Liver (tissue), 3 donors: ENCODE results near the gene RNASE4.

Experiments used
- RXRA ChIP-seq, 2 donors: IDR thresholded peaks; 2 replicates each; pipeline ENCODE4 v1.6.1; 2017 to 2018; ENCODE audit warnings: antibody characterized with exemption in 2 of 2, mild to moderate bottlenecking in 1 of 2
- SP1 ChIP-seq: IDR thresholded peaks from 2 replicates; pipeline ENCODE4 v1.6.1; 2018; ENCODE audit warnings: antibody characterized with exemption, mild to moderate bottlenecking
- TAF1 ChIP-seq: conservative IDR thresholded peaks from 2 replicates; pipeline ENCODE4 v1.6.1; 2016; ENCODE audit warnings: antibody characterized with exemption, mild to moderate bottlenecking
- YY1 ChIP-seq: IDR thresholded peaks from 2 replicates; pipeline ENCODE4 v1.6.1; 2016; ENCODE audit warnings: antibody characterized with exemption, mild to moderate bottlenecking
- ZBTB33 ChIP-seq: IDR thresholded peaks from 2 replicates; pipeline ENCODE4 v1.6.1; 2016; ENCODE audit warnings: antibody characterized with exemption
- TF ChIP-seq, protein P1 (sequence below): fragments of 150-350 bp; IDR thresholded peaks from 2 replicates; pipeline ENCODE4 v1.5.1; 2017; ENCODE audit warnings: improper control_type of control experiment, low read depth, low read length; ENCODE audit not compliant: missing input control
- TF ChIP-seq, protein P2 (sequence below): IDR thresholded peaks from 2 replicates; pipeline ENCODE4 v1.6.1; 2016; ENCODE audit warnings: antibody characterized with exemption, mild to moderate bottlenecking
- TF ChIP-seq, protein P3 (sequence below): IDR thresholded peaks from 2 replicates; pipeline ENCODE4 v1.6.1; 2016; ENCODE audit warnings: antibody characterized with exemption
- donor health status: healthy.
- donor health status: healthy.

GRCh38 chr14:20680843-20681347 lies 3.5 kb upstream of the RNASE4 start:
- TF ChIP-seq, protein P1, sequence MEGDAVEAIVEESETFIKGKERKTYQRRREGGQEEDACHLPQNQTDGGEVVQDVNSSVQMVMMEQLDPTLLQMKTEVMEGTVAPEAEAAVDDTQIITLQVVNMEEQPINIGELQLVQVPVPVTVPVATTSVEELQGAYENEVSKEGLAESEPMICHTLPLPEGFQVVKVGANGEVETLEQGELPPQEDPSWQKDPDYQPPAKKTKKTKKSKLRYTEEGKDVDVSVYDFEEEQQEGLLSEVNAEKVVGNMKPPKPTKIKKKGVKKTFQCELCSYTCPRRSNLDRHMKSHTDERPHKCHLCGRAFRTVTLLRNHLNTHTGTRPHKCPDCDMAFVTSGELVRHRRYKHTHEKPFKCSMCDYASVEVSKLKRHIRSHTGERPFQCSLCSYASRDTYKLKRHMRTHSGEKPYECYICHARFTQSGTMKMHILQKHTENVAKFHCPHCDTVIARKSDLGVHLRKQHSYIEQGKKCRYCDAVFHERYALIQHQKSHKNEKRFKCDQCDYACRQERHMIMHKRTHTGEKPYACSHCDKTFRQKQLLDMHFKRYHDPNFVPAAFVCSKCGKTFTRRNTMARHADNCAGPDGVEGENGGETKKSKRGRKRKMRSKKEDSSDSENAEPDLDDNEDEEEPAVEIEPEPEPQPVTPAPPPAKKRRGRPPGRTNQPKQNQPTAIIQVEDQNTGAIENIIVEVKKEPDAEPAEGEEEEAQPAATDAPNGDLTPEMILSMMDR: no peak
- TF ChIP-seq TAF1 (no peak), ZBTB33 (no peak), YY1 (no peak), SP1 (no peak), RXRA (IDR thresholded peaks at IDR 0.05) (no peak)
- TF ChIP-seq, protein P2, sequence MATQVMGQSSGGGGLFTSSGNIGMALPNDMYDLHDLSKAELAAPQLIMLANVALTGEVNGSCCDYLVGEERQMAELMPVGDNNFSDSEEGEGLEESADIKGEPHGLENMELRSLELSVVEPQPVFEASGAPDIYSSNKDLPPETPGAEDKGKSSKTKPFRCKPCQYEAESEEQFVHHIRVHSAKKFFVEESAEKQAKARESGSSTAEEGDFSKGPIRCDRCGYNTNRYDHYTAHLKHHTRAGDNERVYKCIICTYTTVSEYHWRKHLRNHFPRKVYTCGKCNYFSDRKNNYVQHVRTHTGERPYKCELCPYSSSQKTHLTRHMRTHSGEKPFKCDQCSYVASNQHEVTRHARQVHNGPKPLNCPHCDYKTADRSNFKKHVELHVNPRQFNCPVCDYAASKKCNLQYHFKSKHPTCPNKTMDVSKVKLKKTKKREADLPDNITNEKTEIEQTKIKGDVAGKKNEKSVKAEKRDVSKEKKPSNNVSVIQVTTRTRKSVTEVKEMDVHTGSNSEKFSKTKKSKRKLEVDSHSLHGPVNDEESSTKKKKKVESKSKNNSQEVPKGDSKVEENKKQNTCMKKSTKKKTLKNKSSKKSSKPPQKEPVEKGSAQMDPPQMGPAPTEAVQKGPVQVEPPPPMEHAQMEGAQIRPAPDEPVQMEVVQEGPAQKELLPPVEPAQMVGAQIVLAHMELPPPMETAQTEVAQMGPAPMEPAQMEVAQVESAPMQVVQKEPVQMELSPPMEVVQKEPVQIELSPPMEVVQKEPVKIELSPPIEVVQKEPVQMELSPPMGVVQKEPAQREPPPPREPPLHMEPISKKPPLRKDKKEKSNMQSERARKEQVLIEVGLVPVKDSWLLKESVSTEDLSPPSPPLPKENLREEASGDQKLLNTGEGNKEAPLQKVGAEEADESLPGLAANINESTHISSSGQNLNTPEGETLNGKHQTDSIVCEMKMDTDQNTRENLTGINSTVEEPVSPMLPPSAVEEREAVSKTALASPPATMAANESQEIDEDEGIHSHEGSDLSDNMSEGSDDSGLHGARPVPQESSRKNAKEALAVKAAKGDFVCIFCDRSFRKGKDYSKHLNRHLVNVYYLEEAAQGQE: no peak
- TF ChIP-seq, protein P3, sequence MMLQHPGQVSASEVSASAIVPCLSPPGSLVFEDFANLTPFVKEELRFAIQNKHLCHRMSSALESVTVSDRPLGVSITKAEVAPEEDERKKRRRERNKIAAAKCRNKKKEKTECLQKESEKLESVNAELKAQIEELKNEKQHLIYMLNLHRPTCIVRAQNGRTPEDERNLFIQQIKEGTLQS: no peak
